Measurements from ENCODE around the gene SCNN1A. TPM values are rescaled to one million over a fixed set of nuclear protein-coding genes. Genes with fewer than 3 reads are reported as not detected.

SCNN1A gene
- total and polyA plus RNA-seq, 2 donors (not counting 1 experiment from before 2014, with no cell fraction given), result under 0.01 to 0.05 TPM

DNA sequence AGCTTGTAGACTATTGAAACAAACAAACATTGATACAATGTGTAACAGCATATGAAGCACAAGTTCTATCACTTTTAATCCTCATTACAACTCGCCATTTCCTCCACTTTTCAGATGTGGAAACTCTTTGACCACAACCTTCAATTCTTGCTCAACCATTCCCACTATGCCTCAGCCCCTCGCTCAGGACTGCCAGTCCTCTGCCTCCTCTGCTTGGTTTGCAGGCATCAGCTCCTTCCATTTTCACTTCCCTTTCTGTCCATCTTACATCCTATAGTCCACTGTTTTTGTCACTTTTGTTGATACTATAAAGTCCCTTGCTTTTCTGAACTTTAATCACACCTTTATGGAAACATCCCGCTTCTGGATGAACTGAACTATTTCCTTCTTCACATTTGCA is 41.2 kb upstream of the SCNN1A start:
- Histone ChIP-seq H3K27me3 (ENCODE audit: control insufficient read depth, insufficient read depth, low read length) (no peaks in the 10 kb centered on the region), H3K4me3 (replicated peaks in 1 of 4; ENCODE audit: control extremely low read depth in 1 of 4, insufficient read depth in 1 of 4, low read depth in 3 of 4, low read length in 4 of 4) (no peak overlapping the region), H4K20me1 (ENCODE audit: control insufficient read depth, extremely low read depth, insufficient read depth, low read length) (no peaks in the 10 kb centered on the region), H3K27ac (ENCODE audit: insufficient read depth, low read length) (no peak overlapping the region), H2AFZ (ENCODE audit: low read length) (no peak overlapping the region), H3K4me2 (ENCODE audit: extremely low read depth, insufficient read depth, low read length) (no peak overlapping the region), H3K9me3 (ENCODE audit: control insufficient read depth, insufficient read depth, low read depth, low read length) (no peaks in the 10 kb centered on the region), H3K79me2 (ENCODE audit: control insufficient read depth, insufficient read depth, low read length) (no peaks in the 10 kb centered on the region), H3K4me1 (ENCODE audit: control insufficient read depth, extremely low read depth, insufficient read depth, low read length) (no peaks in the 10 kb centered on the region), H3K36me3 (ENCODE audit: control insufficient read depth, insufficient read depth, low read length) (no peaks in the 10 kb centered on the region), H3K9ac (ENCODE audit: insufficient read depth, low read length) (no peak overlapping the region)
- DNase-seq (ENCODE audit: low read depth in 2 of 2), result no peak
- TF ChIP-seq CTCF (conservative IDR thresholded peaks at IDR 0.05 in 1 of 2, IDR thresholded peaks at IDR 0.05 in 1 of 2; ENCODE audit: low read depth in 1 of 2, low read length in 2 of 2), result no peak
- TF ChIP-seq EZH2 (IDR thresholded peaks at IDR 0.05; ENCODE audit: low read length, missing control alignments), result no peak

DNA sequence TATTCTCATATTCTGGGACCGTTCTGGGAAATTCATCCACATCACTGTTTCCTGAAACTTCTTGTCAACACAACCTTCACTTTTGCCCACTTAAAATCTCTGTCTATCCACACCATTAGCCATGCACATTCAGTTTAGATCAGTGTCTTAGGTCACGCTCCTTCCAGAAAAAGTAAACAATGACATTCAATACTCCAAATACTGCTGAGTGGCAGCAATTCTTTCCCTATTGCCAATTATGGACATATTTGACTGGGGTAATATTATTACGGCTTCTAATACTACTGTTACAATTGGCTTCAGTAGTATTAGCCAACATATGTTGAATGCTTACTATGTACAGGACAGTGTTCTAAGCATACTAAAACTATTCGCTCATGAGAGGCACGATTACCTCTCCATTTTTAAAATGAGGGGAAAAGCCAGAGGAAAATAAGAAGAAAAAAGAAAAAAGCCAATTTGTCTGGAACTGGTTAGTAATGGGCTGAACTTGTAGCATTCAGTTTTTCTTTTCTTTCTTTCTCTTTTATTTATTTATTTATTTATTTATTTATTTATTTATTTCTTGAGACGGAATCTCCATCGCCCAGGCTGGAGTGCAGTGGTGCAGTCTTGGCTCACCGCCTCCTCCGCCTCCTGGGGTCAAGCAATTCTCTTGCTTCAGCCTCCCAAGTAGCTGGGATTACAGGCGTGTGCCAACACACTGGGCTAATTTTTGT is 32.0 kb upstream of the SCNN1A start:
- Histone ChIP-seq H3K4me2 (ENCODE audit: extremely low read depth, insufficient read depth, low read length) (no peak overlapping the region), H2AFZ (ENCODE audit: low read length) (no peak overlapping the region), H3K27me3 (ENCODE audit: control insufficient read depth, insufficient read depth, low read length) (no peaks in the 10 kb centered on the region), H3K4me3 (replicated peaks in 1 of 4; ENCODE audit: control extremely low read depth in 1 of 4, insufficient read depth in 1 of 4, low read depth in 3 of 4, low read length in 4 of 4) (no peak overlapping the region), H3K27ac (ENCODE audit: insufficient read depth, low read length) (no peak overlapping the region), H3K4me1 (ENCODE audit: control insufficient read depth, extremely low read depth, insufficient read depth, low read length) (no peaks in the 10 kb centered on the region), H3K9me3 (ENCODE audit: control insufficient read depth, insufficient read depth, low read depth, low read length) (no peaks in the 10 kb centered on the region), H3K9ac (ENCODE audit: insufficient read depth, low read length) (no peak overlapping the region), H4K20me1 (ENCODE audit: control insufficient read depth, extremely low read depth, insufficient read depth, low read length) (no peaks in the 10 kb centered on the region), H3K36me3 (ENCODE audit: control insufficient read depth, insufficient read depth, low read length) (no peaks in the 10 kb centered on the region), H3K79me2 (ENCODE audit: control insufficient read depth, insufficient read depth, low read length) (no peaks in the 10 kb centered on the region)
- TF ChIP-seq EZH2 (IDR thresholded peaks at IDR 0.05; ENCODE audit: low read length, missing control alignments) (no peak), CTCF (conservative IDR thresholded peaks at IDR 0.05 in 1 of 2, IDR thresholded peaks at IDR 0.05 in 1 of 2; ENCODE audit: low read depth in 1 of 2, low read length in 2 of 2) (no peak)
- DNase-seq (ENCODE audit: low read depth in 2 of 2), result peak in 1 of 2 donors; percentile 39

DNA sequence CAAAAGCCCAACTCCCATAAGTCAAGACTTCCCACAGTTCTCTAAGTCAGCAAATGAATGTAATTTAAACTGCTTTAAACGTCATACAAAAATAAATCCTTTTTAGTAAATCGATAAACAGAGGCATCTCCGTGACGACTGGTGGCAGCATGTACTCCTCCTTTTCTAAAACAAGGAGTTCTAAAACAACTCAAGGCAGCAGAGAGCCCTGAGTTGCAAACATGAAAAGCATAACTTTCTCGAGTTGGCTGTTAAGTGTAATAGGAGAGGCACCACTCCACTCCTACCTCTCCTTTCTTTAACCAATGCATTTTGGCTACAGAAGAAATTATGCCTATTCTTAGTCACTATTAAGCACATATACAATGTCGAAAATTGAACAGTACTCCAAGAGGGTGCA is 30.6 kb upstream of the SCNN1A start:
- H4K20me1 ChIP-seq (ENCODE audit: control insufficient read depth, extremely low read depth, insufficient read depth, low read length), result no peaks in the 10 kb centered on the region
- no peak overlapping the region for H3K4me3 ChIP-seq (replicated peaks in 1 of 4; ENCODE audit: control extremely low read depth in 1 of 4, insufficient read depth in 1 of 4, low read depth in 3 of 4, low read length in 4 of 4)
- no peaks in the 10 kb centered on the region for H3K4me1 ChIP-seq (ENCODE audit: control insufficient read depth, extremely low read depth, insufficient read depth, low read length)
- no peak overlapping the region for H3K9ac ChIP-seq (ENCODE audit: insufficient read depth, low read length)
- no peak for TF ChIP-seq CTCF (conservative IDR thresholded peaks at IDR 0.05 in 1 of 2, IDR thresholded peaks at IDR 0.05 in 1 of 2; ENCODE audit: low read depth in 1 of 2, low read length in 2 of 2)
- TF ChIP-seq EZH2 (IDR thresholded peaks at IDR 0.05; ENCODE audit: low read length, missing control alignments), result no peak
- H3K4me2 ChIP-seq (ENCODE audit: extremely low read depth, insufficient read depth, low read length), result no peak overlapping the region
- no peaks in the 10 kb centered on the region for H3K79me2 ChIP-seq (ENCODE audit: control insufficient read depth, insufficient read depth, low read length)
- H3K36me3 ChIP-seq (ENCODE audit: control insufficient read depth, insufficient read depth, low read length), result no peaks in the 10 kb centered on the region
- no peak for DNase-seq (ENCODE audit: low read depth in 2 of 2)
- H2AFZ ChIP-seq (ENCODE audit: low read length), result no peak overlapping the region
- H3K27me3 ChIP-seq (ENCODE audit: control insufficient read depth, insufficient read depth, low read length), result no peaks in the 10 kb centered on the region
- H3K9me3 ChIP-seq (ENCODE audit: control insufficient read depth, insufficient read depth, low read depth, low read length), result no peaks in the 10 kb centered on the region
- H3K27ac ChIP-seq (ENCODE audit: insufficient read depth, low read length), result no peak overlapping the region
